SW 1271 (cell line): ENCODE data around the gene CCNC.

Experiments
- DNase-seq, 2 experiments: peaks; one replicate each; lab custom pipeline; 2025; lab: John Stamatoyannopoulos, UW

CCNC gene

DNA sequence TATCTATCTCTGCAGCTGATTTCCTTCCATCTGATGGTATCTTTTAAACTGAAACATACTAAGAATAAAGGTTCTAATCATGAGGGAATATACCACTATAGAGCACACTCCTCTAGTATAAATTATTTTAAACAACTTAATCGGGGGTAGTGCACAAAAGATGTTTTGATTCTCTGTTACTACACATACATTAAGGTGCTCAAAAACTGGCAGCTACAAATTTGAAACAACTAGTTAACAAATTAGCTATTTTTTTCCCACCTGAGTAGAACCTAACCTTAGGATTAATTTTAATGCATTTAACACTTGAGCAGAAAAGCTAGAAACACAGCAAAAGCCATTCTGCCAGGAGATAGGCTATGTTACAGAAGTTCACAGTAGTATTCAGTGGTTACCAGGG, 23.0 kb downstream of the CCNC start:
- DNase-seq = no peak

DNA sequence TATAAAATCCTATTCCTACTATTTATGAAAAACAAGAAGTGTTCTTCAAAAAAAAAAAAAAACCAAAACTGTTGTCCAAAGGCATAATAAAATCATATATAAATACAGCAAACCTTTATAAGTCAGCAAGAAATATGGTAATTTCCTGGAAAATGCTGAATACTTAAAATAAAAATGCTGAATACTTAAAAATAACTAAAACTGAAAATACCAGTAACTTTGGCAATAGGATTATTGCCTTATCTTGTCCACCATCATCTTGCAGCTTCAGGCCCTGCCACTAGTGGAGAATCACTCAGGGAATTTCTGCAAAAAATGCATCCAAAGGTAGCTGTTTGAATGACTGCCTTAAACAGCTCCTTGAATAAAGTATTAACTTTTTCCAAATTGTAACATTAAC, 24.5 kb downstream of the CCNC start:
- DNase-seq = no peak

DNA sequence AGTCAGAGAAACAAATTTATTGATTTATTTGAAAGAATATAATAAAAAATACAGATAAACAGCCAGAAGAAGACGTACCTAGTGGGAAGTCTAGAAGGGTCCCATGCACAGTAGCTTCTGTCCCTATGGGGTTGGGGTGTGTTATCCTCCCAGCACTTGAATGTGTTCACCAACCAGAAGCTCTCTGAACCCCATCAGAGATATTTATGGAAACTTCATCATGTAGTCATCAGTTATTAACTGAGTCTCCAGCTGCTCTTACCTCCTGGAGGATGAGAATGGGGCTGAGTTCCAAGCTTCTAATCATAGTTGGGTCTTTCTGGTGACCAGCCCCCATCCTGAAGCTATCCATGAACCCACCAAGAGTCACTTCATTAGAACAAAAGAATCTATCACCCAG, 37.8 kb downstream of the CCNC start:
- DNase-seq = no peak

DNA sequence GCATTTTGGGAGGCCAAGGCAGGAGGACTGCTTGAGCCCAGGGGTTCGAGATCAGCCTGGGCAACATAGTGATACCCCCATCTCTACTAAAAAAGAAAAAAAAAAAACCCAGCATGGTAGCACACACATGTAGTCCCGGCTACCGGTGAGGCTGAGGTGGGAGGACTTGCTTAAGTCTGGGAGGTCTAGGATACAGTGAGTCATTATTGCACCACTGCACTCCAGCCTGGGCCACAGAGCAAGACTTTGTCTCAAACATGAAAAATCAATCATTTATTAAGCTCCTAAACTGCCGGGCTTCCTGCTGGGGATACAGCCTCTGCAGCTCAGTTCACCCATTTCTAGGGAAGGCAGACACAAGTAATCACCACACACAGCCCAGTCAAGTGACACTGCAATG, 45.9 kb downstream of the CCNC start:
- DNase-seq = no peak

DNA sequence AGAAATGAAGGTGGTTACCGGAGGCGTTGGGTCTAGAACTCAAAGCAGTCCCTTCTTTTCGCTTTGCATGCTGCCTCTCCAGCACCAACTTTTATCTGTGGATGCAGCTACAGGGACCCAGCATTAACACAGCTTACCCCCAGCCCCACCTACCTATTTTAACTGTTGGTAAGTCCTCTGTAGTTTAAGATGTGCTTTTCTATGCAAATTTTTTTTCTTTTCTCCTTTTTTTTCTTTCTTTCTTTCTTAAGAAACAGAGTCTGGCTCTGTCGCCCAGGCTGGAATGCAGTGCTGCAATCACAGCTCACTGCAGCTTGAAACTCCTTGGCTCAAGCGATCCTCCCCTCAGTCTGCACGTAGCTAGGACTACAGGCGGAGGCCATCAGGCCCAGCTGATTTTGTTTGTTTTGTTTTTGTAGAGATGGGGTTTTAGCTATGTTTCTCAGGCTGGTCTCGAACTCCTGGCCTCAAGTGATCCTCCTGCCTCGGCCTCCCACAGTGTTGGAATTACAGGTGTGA, 46.8 kb downstream of the CCNC start:
- DNase-seq = no peak

DNA sequence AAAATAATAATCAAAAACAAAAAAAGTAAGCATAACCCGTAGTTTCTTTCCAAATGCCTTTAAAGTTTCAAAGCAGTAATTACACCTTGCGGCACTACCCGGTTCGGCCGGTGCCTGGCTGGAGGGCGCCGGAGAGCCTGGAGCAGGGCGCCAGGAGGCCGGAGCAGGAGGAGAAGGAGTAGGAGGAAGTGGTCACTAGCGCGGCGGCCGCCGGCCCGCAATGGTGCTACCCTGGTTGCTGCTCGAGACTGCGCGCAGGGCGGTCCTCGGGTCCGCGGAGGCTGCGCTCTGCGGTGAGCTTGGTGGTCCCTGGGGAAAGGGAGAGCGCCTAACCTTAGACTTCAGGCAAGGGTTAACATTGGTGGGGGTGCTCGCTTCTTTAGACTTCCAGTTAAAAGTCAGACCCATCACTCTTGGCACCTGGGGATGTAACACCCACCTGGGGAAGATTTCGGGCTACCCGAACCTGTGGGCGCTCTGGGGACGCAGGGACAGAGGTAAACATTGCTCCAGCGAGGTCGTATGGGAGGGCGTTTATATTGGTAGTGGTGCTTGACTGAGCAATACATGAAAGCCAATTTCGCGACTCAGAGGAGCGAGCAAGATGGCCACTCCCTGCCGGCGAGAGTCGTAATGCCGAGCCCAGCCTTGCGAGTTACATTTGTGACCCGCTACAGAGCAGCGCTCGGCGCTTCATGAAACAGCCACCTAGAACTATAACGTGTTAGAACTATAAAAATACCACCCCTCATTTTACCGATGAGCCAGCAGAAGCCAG, 47.4 kb downstream of the CCNC start:
- peak; percentile 35 to 87 for DNase-seq

DNA sequence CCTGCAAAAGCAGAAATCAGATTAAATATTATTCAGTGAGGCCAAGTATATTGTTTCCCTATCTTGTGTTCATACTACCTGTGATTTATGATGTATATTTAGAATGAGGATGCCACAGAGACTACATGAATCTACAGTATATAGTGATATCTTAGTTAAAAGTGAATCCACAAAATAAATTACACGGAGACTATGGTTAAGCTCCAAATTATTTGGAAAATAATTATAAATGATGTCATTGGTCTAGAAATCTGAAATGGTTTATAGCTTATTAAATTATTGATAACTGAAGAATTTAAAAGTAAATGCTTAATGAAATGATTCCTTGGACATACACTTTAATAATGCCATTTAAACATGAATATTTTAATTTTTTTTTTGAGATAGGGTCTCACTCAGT, 49.0 kb downstream of the CCNC start:
- no peak for DNase-seq

DNA sequence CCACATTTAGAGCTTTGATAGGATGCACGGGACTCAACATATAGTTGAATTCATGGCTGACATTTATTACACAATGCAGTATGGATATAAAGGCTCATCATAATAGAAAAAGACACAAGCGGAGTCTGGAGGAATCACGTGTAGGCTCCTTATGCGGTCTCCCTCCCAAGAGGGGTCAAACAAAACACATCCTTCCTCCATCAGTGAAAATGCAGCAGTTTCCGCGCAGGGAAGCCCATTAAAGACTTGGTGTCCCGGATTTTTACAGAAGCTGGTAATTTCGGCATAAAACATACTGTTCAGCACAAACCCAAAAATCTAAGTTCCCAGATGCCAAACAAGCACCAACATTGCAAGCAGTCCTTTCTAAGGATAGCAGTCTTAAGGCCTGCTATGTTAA, 54.4 kb downstream of the CCNC start:
- DNase-seq = no peak

DNA sequence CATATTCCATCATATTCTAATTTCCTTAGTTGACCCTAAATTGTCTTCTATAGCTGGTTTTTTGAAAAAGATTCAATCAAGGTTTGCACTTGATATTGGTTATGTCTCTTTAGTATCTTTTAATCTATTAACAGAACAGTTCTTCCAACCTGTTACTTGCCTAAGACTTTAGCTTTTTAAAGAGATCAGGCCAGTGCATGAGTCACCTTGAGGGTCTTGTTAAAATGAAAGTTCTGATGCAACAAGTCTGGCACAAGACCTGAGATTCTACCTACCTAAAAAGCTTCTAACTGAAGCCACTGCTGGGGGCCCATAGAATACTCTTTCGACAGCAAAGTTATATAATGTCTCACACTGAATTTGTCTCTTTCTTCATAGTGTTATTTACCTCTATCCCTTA, 56.4 kb downstream of the CCNC start:
- DNase-seq = no peak

DNA sequence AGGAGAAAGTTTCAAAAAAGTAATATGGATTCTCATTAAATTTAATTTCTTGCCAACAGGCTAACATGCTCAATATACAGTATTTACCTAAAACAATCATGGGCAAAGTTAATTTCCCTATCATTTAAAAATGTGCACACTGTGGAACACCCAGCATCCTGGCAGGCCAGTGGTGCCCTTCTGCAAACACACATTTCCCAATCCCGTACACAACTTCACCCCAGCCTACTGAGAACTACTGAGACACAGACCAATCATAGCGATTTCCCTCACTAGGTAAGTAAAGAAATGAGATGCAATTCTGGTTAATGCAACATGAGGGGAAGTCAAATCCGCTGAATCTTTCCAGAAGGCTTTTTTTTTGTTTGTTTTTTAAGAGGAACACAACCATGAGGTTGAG, 60.8 kb downstream of the CCNC start:
- DNase-seq = no peak

DNA sequence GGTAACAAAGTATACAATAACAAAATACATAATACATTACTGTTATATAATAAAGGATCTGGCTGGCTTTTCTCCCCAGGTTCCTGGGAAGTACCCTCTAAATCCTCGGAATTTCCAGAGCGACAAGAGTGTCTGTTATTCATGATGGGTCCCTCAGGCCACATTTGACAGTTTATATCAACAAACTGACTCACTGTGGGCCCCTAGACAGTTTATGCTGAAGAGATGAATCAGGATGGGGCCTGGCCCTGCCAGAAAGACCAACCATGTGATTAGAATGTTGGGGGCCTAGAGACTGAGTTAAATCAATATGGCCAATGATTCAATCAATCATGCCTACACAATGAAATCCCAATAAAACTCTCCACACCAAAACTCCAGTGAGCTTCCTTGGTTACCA, 66.7 kb downstream of the CCNC start:
- no peak for DNase-seq

DNA sequence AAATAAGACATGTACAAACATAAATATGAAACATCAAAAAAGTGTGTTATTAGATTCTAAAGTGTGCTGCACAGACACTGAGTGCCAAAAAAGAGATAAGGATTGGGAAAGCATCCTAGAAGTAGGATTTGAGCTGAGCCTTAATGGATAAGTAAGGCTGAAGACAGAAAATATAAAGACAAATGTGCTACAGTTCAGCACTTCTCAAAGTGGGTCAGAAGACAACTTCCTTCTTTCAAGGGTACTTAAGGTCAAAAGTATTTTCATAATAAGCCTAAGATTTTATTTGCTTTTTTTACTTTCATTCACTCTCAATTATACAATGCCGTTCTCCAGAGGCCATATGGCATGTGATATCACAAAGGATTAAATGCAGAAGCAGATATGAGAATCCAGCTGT, 70.0 kb downstream of the CCNC start:
- no peak for DNase-seq

DNA sequence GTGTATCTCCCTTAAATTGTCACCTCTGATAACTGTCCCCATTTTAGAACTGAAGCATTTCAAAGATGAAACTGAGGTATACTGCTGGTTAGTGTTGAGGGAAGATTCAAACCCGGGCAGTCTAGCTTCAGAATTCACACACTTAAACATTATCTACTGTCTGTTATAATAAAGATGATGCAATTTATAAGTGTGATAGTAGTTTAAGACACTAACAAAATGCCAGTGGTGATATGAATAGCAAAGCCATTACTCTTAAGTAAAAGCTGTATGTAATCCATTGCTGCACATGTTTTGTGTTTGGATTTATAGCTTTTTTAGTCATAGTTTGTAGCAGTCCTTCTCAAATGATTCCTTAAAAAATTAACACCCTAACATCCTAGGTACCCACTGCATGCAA, 73.0 kb downstream of the CCNC start:
- DNase-seq = no peak
